GM18861 (cell line): Measurements from ENCODE around the gene SWAP70.

ENCODE experiments used
- ATAC-seq: cut with Tn5 transposase; IDR thresholded peaks from one replicate; pipeline ENCODE4 v1.9.1; 2021; ENCODE audit not compliant: unreplicated experiment

Gene SWAP70

GRCh38 chr11:9748361-9748970 is 84.6 kb downstream of the SWAP70 start:
- ATAC-seq, result peak; percentile 59

- no peak for ATAC-seq
Measured at GRCh38 chr11:9750551-9750950, 86.7 kb downstream of the SWAP70 start.

- no peak for ATAC-seq
Measured at GRCh38 chr11:9752091-9752490, 88.2 kb downstream of the SWAP70 start.

GRCh38 chr11:9753021-9753420 is 89.1 kb downstream of the SWAP70 start:
- no peak for ATAC-seq

- no peak for ATAC-seq
Measured at GRCh38 chr11:9754010-9754471, 90.2 kb downstream of the SWAP70 start.

GRCh38 chr11:9755561-9756185 is 91.8 kb downstream of the SWAP70 start:
- no peak for ATAC-seq

GRCh38 chr11:9756461-9756860 is 92.6 kb downstream of the SWAP70 start:
- no peak for ATAC-seq

- ATAC-seq, result no peak
Measured at GRCh38 chr11:9756878-9757277, 93.0 kb downstream of the SWAP70 start.

DNA sequence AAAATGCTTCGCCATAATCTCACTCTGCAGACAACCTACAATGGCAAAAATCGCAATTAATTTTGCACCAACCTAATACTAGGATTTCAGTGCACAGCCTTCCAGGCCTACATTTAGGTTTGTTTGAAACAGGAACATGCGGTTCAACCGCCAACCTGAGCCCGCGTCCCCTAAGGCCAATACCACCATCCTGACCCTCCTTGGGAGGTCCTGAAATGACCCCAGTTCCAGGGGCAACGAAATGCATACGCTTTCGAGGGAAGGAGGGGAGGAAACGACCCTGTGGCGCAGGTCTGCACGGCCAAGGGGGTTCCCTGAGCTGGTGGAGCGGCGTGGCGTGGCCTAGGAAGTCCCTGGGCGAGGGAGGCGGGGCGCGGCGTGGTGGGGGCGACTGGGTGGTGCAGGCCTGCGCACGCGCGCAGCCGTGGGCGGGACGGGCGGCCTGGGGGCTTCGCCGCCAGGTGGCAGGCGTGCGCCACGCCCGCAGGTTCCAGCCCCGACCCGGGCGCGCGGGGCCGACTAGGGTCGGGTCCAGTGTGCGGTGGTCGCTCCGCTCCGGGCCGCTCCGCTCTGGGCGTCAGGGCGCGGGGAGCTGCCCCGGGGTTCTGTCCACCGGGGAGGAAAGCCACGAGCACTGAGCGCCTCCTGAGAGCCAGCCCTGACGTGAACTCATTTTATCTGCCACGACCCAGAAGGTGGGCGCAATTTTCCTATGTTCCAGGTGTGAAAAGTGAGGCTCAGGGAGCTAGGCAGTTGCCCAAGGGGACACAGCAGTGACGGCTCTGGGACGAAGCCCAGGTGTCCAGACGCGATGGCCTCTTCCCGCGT is 94.1 kb downstream of the SWAP70 start:
- ATAC-seq, result peak; percentile 27

DNA sequence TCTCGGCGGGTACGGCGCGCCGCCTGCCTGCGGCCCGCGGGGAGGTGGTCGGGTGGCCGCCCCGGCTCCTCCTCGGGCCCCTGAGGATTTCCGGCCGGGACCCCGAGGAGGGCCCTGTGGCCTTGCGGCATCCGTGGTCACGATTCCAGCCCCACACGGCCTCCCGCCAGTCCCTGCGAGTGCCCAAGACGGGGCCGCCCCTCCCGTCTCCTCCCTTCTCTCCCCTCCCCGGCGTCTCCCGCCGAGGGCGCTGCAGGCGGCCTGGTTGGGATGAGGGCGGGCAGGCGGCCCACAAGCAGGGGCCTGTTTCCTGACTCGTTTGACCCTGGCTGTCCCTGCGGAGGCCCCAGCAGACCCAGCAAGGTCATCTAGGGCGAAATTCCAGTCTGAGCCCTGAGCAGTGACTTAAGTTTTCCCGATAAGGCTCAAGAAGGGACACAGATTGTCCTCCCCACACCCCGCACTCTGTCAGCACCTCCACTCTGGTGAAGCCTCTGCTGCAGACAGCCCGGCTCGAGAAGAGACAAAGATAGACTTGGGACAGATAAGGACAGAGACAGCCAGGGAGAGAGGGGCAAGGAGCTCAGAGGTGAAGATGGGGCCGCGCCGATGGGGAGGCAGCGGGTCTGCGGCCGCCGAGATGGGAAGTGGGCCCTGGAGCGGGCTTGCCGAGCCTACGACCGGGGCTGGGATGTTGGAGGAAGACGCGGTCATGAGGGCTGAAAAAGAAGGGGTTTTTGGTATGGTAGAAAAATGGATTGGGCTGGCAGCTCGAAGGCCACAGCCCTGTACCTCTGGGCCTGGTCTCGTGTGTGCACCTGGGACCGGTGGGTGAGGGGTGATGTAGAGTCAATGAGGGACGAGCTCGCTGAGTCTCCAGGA is 95.0 kb downstream of the SWAP70 start:
- ATAC-seq, result no peak

GRCh38 chr11:9759519-9760192 is 95.8 kb downstream of the SWAP70 start:
- ATAC-seq, result peak; percentile 63

DNA sequence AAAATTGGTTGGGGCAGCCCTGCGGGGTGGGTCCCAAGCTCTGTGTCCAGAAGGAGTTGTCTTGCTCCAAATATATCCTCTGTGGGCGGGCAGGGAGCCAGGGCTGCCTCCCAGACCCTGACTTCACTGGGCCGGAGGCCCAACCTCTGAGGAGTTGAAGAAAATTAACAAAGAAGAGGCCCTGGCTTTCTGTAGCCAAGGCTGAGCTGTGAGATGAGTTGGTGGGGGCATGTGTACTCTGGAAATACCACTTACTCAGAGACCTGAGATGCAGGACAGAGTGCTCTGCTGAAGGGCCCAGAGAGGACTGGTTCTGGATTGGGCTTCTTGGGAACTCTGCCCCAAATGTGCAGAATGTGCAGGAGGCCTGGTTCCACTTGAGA is 96.3 kb downstream of the SWAP70 start:
- ATAC-seq, result no peak

DNA sequence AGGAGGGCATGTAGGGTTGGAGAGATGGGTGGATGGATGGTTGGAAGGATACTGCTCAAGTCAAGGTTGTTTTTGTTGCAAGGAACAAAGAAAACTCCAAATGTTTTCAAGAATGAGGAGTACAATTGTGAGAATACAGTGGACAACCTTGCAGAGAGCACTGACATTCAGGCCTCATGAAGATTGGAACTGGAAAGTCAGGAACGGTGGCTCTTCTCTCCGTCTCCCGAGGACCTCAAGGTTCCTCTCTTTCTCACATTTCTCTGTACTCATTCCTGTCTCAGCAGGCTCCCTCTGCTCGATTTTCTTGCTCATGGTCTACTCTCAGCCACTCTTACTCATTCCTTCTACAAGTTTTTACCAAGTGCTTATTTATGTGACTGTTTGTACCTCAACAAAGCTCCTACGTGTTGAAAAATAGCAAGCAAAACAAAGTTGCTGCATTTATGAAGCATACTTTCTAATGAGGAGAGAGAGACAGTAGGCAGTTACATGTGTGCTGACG is 97.6 kb downstream of the SWAP70 start:
- ATAC-seq, result no peak

GRCh38 chr11:9762531-9762930 is 98.7 kb downstream of the SWAP70 start:
- ATAC-seq, result no peak

DNA sequence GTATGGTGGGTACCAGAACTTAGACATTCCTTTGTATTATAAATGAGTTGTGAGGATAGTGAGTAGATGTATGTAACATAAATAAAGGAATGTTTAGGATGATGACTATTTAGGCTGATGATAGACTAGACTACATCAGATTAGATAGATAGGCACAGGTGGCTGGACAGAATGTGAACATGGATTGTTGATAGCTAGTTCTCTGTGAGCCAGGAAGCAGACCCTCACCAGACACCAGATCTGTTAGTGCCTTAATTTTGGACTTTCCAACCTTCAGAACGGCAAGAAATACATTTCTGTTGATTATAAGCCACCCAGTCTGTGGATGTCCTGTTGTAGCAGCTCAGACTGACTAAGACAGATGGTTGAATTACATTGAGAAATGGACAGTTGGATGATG is 99.4 kb downstream of the SWAP70 start:
- ATAC-seq, result no peak

DNA sequence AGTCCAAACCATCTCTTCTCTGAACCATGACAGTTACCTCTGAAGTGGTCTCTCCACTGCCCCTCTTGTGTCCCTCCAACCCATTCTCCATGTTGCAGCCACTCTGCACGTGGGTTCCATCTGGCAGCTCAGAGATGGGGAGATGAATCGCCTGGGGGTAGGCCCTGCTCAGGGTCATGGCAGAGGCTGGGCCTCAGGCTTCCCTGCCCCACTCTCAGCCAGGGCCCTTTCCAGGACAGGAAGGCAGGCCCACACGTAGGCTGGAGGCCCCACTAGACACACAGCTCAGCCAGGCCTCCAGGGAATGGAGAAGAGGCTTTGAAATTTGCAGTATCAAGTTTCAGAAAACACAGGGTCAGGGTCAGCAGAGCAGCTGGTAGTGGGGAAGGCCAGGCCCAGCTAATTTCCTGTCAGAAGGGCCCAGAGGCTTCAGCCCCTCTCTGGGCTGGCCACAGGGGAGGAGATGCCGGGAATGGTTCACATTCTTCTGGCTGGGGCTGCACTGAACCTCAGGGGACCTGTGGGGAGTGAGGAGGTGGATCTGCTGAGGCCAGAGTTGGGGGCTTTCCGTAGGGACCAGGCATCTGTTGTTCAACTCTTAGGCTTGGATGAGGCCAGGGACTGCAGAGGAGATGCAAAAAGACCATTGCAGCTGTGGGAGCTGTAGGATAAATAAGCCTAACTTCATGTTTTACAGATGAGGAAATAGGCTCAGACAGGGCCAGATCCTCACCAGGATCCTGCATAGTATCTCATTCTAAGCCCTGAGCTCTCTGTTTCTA is 101.6 kb downstream of the SWAP70 start:
- ATAC-seq, result no peak

DNA sequence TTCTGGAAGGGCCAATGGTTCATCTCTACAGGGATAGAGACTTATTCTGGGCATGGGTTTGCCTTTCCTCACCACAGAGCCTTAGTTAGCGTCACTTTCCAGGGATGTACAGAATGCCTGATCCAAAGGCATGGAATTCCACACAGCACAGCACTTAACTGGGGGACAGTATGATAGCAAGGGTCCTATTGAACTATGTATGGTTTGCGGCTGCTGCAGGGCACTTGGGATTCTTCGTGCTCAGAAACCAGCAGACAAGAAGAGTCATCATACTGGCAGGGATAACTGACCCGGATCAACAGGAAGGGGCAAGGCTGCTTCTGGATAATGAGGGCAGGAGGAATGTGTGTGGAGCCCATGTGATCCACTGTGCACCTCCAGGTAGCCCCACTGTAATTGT is 105.7 kb downstream of the SWAP70 start:
- ATAC-seq, result no peak

GRCh38 chr11:9771071-9771511 is 107.2 kb downstream of the SWAP70 start:
- no peak for ATAC-seq

- ATAC-seq, result no peak
Measured at GRCh38 chr11:9772218-9772617, 108.3 kb downstream of the SWAP70 start.
